GM12891 (cell line): Measurements from ENCODE around the gene FAM200B.

Source experiments
- PAX5 ChIP-seq: IDR thresholded peaks from 2 replicates; pipeline ENCODE4 v1.6.1; 2011; ENCODE audit warnings: low read length, moderate library complexity, mild to moderate bottlenecking; ENCODE audit not compliant: insufficient read depth, severe bottlenecking
- POLR2A ChIP-seq: IDR thresholded peaks from 2 replicates; pipeline ENCODE4 v1.6.1; 2011; ENCODE audit warnings: low read depth, low read length, control low read depth
- POLR2AphosphoS5 ChIP-seq: IDR thresholded peaks from 2 replicates; pipeline ENCODE4 v1.6.1; 2011; ENCODE audit warnings: low read depth, low read length, control low read depth
- SPI1 ChIP-seq: IDR thresholded peaks from 2 replicates; pipeline ENCODE4 v1.6.1; 2011; ENCODE audit warnings: low read depth, low read length, control low read depth
- TAF1 ChIP-seq: IDR thresholded peaks from 2 replicates; pipeline ENCODE4 v1.6.1; 2011; ENCODE audit warnings: low read depth, low read length, control low read depth

GRCh38 chr4:15718959-15719358 lies 37.3 kb downstream of the FAM200B start:
- TF ChIP-seq POLR2AphosphoS5 (no peak), TAF1 (no peak), POLR2A (no peak), PAX5 (no peak), SPI1 (no peak)
